GM21447 (cell line): Measurements from ENCODE around the gene TRIM8.
"Not testable (repeated sequence)": the region's sequence is repeated elsewhere in the genome, so short reads cannot be mapped to it uniquely, and the experiment has no call there.

Experiments used
- ATAC-seq: cut with Tn5 transposase; IDR thresholded peaks from one replicate; pipeline ENCODE4 v1.9.1; 2021; ENCODE audit not compliant: unreplicated experiment

TRIM8 gene

DNA sequence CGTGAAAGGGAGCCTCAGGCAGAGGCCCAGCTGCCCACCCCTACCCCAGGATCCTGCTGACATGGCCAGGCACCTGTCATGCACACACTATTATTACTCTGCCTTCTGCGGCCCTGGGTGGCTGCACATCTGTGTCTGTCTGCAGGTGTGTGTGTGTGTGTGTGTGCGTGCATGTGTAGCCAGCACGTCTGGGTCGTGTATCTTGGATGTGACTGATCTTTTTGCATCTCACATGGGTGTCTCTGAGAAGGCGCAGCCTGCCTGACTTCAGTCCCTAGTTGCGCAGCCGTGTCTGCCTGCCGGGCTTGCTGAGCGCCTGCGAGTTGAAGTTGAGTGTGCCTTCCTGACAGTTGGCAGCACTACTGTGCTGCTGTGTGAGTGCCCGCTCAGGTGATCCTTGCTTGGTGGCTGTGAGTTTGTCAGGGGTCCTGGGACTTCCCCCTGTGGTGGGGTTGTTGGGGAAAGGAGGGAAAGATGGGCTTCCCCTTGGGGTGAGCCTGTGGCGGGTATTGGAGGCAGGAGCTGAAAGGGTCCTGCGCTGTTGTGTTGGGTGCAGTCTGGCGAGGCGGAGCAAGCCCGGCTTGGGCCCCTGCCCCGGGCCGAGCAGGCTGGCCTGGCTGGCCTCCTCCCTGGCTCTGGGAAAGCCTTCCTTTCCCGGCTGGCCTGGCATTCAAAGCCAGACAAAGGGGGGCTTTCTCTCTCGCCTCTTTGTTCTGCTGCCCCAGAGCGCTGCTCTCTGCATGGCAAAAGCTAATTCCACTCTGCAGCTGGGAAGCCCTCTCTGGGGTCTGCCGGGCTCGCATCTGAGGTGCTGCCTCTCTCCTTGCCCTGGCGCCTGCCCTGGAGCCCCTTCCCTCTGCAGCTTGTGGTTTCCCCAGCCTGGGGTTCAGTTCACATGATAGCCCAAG lies 4.9 kb downstream of the TRIM8 start:
- ATAC-seq: no peak

DNA sequence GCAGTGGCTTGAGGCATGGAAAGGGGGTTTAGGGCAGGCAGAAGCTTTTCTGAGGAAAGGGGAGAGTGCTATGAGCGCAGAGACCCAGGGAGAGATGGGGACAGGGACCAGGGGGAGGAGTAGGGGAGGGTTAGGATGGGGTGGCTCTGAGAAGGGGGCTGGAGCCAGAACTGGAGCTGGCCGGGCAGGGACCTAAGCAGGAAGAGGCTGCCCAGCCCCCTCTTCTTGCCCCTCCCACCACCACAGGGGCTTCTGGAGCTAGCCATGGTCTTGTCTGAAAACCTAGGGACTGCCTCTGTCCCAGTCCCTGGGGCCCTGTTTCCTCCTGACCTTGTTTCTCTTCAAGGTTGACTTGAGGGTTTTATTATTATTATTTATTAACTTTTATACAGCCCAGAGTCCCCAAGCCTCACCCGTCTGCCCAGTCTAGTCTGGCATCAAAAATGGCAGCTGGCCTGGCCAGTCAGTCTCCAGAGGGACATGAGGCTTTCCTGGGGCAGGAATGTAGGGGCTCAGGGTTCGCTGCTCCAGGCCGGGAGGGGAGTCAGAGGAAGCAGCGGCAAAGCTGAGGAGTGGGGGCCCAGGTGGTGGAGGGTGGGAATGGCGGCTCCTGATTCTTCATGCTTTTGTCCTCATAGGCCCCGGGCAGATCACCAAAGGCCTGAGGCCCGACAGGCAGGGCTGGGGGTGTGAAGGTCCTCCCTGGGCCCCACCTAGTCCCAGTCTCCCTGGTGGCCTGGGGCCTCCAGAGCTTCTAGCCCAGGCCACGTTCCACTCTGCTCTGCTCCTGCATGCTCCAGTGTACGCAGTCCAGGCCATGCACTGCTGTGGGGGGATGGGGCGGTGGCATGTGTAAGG lies 5.7 kb downstream of the TRIM8 start:
- no peak for ATAC-seq

DNA sequence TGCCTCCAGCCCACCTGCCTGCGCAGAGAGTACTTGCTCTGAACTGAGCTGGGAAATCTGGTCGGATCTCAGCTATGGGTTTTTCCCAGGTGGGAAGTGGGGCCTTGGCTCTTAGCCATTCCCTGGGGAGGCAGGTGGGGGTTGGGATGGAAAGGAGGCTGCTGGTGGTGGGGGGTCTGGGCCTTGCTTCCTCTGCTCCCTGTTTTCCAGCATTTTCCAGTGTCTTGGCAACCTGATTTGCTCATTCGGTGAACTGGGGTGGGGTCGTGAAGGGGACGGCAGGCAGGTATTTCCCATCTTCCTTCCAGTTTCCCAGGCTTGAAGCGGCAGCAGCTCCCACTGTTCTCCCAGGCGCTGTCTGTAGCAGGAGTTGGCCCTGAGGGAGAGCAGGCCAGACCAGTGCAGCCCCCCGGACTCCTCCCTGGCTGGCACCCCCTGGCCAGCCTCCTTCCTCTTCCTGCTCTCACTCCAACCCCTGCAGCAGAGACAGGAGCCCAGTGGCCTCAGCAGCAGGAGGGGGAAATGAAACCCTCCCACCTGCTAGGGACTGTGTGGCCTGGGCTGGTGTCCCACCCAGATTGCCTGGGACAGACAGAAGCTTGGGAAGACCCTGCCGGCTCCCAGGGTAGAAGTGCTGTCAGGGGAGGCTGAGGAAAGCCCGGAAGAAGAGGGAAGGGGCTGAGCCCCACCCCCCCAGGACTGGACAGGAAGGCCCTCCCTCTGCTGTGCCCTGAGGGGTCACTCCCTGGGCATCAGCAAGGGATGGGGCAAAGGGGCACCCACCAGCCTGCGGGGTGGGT lies 6.6 kb downstream of the TRIM8 start:
- ATAC-seq: no peak

DNA sequence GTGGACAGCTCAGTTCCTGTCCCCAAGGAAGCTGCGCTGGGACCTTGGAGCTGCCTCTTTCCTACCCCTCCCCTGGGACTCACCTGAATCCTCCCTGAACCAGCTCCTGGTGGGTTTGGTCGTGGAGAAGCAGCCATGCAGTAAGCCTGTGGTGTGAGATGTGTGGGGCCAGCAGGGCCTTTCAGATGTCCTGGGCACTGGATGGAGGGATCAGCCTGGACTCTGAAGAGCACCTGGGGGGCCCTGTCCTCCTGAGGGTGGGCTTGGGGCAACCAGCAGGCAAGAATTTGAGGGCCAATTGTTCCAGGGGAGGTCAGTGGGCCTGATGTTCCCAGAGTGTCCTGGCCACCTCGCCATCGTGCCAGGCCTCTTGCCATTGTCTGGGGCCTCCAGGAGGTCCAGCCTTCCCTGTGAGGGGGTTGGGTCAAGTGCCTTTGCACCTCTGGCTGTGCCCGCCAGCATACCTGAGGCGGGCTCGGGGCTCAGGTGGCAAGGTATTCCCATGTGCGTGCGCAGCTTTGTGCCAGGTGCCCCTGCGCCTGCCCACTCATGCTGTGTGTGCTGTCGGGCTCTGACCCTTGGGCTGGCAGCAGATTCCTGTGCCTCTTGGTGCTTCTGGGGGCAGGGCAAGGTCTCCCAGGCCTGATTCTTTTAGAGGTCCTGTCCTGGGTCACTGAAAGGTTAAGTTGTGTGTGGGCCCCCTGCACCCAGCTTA lies 7.3 kb downstream of the TRIM8 start:
- peak; percentile 4 for ATAC-seq

DNA sequence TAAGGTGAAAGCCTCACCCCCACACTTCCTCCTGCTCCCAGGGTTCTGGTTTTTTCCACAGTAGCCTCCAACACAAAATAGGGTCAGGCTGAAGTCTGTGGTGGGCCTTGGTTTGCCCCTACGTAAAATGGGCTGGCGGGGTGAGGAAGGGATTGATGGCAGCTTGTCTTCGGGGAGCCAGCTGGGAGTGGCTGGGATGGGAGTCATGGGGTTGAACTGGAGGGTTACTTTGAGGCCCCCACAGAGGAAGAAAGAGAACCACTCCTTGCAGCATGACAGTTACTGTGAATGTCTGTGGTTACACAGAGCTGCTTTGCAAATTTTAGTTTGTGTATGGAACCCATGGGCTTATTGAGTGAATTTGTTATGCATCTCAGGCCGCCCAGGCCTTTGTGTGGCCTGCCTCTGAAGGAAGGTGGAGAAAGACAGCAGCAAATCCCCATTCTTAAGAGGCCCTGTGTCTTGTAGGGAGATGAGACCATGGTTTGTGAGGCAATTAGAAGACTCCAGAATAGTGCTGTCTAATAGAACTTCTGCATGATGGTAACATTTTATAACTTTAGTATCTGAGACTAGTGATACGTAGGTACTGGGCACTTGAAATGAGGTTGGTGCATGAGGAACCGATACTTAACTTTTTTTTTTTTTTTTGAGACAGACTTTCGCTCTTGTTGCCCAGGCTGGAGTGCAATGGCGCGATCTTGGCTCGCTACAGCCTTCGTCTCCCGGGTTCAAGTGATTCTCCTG lies 8.1 kb downstream of the TRIM8 start:
- peak; percentile 52 for ATAC-seq

DNA sequence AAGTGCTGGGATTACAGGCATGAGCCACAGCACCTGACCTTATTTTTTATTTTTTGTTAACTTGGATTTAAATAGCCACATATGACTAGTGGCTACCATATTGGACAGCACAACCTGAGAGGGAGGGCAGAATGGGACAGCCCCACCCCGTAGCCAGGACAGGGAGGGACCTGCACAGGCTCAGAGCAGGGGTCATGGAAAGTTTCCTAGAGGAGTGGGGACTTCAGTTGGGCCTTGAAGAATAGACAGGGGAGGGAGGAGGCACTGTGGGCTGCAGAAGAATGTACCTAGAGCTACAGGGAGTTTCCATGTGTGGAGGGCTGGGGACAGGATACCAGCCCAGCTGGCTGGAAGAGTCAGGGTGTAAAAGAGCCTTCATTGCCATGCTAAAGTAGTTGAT lies 8.8 kb downstream of the TRIM8 start:
- no peak for ATAC-seq

DNA sequence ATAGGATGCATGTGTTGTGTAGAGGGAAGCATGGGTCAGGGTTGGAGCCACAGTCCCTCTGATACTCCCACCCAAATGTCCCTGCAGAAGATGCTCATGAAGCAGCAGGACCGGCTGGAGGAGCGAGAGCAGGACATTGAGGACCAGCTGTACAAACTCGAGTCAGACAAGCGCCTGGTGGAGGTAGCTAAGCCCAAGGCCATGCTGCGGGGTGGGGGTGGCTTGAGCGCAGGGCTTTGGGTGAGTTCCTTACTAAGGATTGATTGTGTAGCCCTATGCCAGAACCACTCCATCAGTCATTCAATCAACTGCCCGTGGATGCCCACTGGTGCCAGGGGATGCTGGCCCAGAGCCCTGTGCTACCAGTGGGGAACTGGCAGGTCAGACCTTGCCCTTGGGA lies 10.3 kb downstream of the TRIM8 start:
- no peak for ATAC-seq

DNA sequence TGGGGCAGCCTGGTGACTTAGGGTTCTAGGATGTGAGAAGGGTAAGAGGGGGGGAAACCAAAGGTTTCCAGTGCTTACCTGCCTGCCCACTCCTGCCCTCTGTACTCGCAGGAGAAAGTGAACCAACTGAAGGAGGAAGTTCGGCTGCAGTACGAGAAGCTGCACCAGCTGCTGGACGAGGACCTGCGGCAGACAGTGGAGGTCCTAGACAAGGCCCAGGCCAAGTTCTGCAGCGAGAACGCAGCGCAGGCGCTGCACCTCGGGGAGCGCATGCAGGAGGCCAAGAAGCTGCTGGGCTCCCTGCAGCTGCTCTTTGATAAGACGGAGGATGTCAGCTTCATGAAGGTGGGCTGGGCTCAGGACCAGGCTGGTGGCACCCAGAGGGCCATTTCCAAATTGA lies 10.7 kb downstream of the TRIM8 start:
- no peak for ATAC-seq

DNA sequence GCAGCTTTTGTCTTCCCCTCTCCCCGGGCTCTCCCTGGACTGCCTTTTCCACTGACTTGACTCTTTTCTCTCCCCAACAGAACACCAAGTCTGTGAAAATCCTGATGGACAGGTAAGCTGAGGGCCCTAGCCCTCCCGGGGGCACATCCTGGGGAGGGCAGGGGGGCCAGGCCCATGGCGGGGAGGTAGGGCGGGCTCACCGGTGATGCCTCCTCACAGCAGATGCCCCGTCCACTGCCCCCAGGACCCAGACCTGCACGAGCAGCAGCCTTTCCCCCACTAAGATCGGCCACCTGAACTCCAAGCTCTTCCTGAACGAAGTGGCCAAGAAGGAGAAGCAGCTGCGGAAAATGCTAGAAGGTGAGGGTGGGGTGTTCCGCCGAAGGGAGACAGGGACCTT lies 11.7 kb downstream of the TRIM8 start:
- ATAC-seq: no peak

DNA sequence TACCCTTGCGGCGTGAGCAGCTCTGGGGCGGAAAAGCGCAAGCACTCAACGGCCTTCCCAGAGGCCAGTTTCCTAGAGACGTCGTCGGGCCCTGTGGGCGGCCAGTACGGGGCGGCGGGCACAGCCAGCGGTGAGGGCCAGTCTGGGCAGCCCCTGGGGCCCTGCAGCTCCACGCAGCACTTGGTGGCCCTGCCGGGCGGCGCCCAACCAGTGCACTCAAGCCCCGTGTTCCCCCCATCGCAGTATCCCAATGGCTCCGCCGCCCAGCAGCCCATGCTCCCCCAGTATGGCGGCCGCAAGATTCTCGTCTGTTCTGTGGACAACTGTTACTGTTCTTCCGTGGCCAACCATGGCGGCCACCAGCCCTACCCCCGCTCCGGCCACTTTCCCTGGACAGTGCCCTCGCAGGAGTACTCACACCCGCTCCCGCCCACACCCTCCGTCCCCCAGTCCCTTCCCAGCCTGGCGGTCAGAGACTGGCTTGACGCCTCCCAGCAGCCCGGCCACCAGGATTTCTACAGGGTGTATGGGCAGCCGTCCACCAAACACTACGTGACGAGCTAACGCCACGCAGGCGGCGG lies 12.6 kb downstream of the TRIM8 start:
- ATAC-seq: no peak

DNA sequence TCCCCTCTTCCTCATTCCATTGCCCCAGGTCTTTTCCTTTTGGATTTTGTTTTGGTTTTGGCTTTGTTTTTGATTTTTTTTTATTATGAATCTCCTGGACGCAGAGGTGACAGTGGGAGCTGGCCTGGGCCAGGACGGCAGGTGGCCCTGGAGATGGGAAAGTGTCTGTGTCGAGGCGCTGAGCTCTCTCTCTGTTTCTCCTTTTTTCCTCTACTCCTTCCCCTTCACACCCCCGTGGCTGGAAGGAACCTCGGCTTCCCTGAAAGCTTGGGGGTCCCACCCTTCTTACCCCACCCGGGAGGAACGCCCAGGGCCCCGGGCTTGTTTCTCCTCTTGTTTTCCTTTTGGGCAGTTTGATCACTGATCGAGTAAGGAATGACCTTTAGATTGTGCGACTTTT lies 13.2 kb downstream of the TRIM8 start:
- no peak for ATAC-seq

DNA sequence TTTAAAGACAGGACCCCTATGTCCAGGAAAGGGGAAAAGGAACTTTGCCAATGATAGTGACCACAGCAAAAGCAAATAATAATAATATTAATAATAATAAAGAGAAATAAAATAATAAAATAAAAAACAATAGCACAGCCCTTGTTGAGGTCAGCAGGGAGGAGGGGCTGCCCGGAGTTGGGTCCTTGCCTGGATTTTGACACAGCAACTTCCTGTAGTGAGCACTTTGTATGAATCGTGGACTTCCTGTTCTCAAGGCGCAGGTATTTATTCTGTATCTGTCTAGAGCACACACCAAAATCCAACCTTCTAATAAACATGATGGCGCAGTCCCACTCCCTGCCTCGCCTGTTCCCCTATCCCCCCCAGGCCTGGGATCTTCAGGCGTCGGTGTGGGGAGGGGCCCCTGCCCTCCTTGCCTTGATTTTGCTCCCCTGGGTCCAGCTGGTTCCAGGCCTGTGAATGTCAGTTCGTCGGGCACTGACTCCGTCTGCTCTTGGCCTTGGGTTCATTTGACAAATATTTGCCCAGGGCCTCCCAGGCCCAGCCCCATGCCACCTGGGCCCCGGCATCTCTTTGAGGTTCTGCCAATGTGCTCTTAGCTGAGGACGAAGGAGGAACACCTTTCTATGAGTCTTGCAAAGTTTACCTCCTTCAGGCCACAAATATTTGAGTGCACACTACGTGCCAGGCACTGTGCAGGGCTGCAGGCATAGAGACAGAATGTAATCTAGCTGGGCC lies 13.9 kb downstream of the TRIM8 start:
- ATAC-seq: no peak

DNA sequence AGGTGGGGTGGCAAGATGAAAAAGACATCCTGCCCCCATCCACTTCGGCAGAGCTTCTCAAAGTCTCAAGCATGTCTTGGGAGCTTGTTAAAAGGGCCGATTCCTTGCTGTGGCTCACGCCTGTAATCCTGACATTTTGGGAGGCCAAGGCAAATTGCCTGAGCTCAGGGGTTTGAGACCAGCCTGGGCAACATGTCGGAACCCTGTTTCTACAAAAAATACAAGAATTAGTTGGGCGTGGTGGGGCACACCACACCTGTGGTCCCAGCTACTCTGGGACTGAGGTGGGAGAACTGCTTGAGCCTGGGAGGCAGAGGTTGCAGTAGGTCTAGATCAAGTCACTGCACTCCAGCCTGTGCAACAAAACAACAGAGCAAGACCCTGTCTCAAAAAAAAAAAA lies 14.5 kb downstream of the TRIM8 start:
- ATAC-seq: no peak

DNA sequence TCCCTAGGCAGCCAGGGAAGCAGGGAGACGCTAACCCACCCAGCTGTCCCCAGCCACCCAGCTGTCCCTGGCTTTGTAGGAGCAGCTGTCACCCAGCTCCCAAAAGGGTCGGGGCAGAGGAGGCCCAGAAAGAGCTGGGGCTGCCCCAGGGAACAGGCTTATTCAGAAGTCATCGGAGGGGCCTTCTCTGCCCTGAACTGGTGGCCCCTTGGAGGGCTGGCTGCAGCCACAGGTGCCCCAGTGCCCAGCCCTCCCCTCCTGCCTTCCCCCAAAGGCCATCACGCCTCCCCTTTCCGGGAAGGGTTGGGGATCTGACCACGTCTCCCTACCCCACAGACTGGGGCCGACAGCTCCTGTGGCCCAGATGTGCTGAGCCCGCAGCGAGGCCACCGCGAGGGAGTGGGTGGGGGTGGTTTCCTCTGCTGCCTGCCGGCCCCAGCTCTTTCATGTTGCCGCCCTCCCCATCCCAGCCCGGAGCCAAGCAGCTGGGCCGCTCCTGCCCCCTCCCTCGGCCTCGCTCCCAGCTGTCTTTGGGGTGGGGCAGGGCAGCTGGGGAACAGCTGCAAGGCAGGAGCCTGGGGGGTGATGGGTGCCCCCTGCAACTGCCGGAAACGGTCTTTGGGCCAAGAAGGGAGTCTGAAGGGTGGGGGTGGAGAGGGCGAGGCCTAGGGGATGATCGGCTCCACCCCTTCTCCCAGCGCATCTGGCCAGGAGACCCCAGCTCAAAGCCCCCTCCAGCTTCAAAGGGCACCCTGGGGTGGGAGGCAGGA lies 16.8 kb downstream of the TRIM8 start:
- ATAC-seq: peak; percentile 85

DNA sequence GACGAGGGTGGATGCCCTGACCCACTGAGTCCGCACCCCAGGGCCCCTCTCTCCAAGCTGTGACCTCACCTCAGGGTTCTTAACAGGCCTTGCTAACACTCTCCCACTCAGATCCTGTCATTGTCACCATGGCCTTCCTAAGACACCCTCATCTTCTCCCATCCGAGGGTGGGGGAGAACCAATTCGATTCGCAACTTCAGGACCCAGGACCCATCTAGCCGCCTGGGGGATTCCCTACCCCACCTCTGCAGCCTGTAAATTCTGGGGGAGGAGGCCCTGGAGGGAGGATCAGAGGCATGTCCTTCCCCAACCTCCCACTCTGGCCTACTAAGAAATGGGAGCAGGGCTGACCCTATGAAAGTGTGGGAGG lies 17.4 kb downstream of the TRIM8 start:
- ATAC-seq: peak; percentile 17

DNA sequence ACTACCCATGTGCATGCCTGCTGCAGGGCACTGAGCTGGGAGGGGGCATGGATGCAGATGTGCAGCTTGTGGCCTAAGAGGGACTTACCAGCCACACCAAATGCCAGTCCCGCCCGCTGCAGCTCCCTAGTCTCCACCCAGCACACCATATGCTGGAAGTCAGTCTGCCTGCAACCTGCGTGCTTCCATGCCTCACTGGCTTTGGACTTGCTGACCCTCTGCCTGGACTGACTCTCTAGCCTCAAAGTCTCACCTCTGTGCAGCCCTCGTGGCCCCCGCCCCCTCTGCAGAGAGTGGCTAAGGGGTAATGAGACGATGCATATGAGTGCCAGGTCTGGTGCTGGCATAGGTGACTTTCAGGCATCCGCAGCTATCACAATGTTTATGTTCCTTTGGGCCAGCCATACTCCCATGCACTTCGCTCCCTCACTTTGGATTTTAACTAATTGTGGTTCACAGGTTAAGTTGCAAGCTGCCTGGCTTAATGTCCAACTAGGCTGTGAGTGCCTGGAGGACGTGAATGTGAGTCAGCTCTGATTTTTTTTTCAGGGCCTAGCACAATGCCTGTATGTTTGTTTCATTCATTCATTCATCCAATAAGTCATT lies 21.7 kb downstream of the TRIM8 start:
- no peak for ATAC-seq

DNA sequence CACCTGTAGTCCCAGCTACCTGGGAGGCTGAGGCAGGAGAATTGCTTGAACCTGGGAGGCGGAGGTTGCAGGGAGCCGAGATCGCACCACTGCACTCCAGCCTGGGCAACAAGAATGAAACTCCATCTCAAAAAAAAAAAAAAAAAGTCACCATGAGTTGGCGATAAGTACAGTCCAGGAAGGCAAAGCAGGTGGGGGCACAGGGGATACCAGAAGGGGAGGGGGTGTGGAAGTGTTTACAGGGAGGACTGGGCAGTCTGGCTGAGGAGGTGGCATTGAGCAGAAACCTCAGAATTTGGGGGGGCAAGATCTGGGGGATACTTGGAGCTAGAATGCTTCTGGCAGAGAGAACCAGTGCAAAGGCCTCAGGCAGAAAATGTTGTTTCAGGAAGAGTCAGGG lies 23.1 kb downstream of the TRIM8 start:
- not testable (repeated sequence) for ATAC-seq
